GM19351 (cell line): ENCODE results near the gene KRT20.
"Not testable (repeated sequence)": the region's sequence is repeated elsewhere in the genome, so short reads cannot be mapped to it uniquely, and the experiment has no call there.

Experiments used
- ATAC-seq: cut with Tn5 transposase; IDR thresholded peaks from one replicate; pipeline ENCODE4 v1.9.1; 2021; ENCODE audit warnings: mild to moderate bottlenecking, moderate library complexity; ENCODE audit not compliant: unreplicated experiment

The KRT20 gene

GRCh38 chr17:40900809-40901356, 15.8 kb upstream of the KRT20 start:
- no peak for ATAC-seq

- no peak for ATAC-seq
Measured at GRCh38 chr17:40896916-40897455, 11.9 kb upstream of the KRT20 start.

GRCh38 chr17:40895106-40895730, 10.2 kb upstream of the KRT20 start:
- no peak for ATAC-seq

GRCh38 chr17:40888196-40888720, 3.2 kb upstream of the KRT20 start:
- ATAC-seq = no peak

DNA sequence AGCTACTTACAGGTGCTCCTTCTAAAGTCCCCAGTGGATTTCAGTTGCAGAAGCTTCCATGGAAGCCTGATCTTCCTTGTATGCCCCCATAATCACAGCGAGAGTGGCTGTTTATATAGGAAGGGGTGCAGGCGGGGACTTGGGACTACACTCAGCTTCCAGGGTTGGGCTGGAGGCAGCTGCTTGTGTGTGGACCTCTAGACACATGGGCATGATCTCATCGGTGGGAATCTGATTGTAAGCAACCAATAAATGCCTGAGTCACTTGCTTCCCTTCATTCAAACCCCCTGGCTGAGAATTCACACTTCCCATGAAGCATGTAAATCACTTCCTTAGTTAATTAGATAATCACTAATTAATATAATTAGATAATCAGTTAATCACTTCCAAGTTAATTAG, 1.0 kb upstream of the KRT20 start:
- ATAC-seq = no peak

- ATAC-seq = no peak
Measured at GRCh38 chr17:40883626-40884334, 1.3 kb downstream of the KRT20 start.

DNA sequence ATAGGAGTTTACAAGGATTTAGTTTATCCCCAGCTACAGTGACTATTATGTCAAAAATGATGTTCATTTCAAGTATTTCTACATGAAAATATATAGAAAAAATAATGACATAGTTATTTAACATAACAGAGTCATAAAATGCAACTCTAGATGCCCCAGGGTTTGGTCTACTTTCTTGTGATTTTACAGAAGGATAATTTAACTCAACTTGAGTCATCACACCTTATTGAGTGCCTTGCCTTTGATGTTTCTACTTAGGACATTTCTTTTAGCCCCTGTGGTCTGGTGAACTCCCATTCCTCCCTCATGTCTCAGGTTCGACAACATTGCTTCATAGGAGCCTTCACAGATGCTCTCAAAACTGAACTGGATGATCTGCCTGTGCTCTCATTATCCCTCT, 2.0 kb downstream of the KRT20 start:
- ATAC-seq = no peak

GRCh38 chr17:40879026-40879425, 6.0 kb downstream of the KRT20 start:
- ATAC-seq = no peak

DNA sequence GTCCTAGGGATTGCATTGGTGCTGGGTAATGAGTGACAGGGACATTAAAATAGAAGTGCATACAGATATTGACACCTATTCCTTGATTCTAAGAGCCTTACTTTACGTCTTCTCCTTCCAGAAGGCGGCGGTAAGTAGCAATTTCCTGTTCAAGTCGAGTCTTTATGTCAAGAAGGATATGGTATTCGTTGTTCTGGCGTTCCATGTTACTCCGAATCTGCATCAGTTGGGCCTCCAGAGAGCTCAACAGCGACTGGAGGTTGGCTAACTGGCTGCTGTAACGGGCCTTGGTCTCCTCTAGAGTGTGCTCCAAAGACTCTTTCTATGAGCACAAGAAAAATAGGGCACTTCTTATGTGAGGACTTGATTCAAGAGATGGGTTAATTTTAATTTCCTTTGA, 7.0 kb downstream of the KRT20 start:
- ATAC-seq = no peak

GRCh38 chr17:40873801-40874200, 11.2 kb downstream of the KRT20 start:
- ATAC-seq = no peak

- no peak for ATAC-seq
Measured at GRCh38 chr17:40873255-40873654, 11.8 kb downstream of the KRT20 start.

DNA sequence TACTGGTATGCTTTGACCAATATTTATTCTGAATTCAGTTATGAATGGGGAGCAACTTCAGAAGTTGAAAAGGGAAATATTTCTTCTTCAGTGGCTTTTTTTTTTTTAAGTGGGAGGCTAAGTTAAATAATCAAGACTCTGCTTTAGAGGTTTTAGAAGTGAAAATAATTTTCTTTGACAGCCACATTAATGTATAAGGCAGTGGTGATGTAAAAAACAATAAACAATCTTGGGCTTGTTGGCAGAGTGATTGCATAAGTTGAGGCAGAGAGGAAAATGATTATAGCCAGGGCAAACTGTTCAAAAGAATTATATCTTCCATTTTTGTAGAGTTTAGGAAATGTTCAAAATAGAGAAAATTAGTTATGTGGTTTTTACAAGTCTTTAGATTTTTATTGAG, 12.6 kb downstream of the KRT20 start:
- no peak for ATAC-seq

GRCh38 chr17:40871316-40871715, 13.7 kb downstream of the KRT20 start:
- no peak for ATAC-seq

DNA sequence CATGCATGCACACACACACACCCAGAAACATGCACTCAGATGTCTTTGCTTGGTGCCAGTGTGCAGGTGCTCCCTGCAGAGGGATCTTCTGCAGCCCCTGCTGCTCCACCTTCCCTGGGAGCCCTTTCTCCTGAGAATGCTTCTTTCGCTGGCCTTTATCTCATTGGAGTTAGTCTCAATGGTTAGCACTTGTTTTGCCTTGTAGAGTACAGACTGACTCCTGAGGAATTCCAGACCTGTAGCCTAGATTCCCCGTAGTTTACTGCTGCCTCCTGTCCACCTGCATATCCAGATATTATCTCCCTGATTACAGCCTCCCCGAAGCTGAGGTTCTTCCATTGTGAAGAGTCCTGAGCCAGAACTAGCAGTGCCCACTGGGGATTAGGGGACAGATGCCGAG, 14.9 kb downstream of the KRT20 start:
- ATAC-seq = no peak

DNA sequence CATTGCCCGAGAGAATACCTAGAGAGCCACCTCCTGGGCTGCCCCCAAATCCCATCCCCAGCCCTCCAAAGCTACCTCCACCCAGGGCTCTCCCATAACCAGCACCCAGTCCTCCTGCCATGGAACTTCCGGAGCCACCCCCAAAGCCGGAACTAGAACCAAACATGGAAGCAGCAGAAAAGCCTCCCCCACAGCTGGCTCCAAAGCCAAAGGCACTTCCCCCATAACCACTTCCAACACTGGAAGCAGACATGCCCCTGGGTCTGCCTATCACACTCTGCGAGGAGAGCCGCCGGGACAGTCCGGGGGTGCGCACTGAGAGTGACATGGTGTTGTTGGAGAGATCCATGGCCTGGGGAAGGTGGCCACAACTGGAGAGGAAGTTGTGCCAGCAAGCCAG, 18.2 kb downstream of the KRT20 start, which contains the start of gene KRT12:
Gene KRT12 (minus strand): TSS at position 386 of the 400 bp plus-strand sequence. CDS start 37 bp downstream, at position 349.
- no peak for ATAC-seq

DNA sequence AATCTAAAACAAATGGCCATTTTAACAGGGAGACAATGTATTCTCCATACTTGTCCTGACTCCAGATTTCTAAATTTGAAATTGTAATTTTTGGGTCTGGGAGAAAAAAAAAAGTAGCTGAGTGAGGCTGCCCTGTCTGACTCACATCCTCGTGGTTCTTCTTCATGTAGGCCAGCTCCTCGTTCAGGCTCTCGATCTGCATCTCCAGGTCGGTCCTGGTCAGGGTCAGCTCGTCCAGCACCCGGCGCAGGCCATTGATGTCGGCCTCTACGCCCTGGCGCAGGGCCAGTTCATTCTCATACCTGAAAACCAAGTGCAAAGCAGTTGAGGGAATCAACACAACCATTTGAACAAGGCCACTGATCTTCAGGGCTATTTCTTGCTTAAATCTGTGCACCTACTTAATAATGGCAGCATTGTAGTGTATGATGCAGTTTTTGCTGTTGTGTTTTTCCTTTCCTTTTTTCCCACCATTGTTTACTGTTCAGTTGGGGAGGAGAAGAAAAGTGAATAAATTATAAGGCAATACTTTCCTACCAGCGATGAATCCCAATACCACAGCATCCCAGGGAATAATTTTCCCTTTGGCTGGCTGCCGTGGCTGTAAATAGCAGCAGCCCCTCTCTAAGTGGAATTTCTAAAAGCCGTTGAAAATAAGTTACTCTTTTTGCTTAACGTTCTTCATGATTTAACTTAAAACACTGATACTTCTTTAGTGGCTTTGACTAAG, 20.2 kb downstream of the KRT20 start:
- ATAC-seq = no peak

DNA sequence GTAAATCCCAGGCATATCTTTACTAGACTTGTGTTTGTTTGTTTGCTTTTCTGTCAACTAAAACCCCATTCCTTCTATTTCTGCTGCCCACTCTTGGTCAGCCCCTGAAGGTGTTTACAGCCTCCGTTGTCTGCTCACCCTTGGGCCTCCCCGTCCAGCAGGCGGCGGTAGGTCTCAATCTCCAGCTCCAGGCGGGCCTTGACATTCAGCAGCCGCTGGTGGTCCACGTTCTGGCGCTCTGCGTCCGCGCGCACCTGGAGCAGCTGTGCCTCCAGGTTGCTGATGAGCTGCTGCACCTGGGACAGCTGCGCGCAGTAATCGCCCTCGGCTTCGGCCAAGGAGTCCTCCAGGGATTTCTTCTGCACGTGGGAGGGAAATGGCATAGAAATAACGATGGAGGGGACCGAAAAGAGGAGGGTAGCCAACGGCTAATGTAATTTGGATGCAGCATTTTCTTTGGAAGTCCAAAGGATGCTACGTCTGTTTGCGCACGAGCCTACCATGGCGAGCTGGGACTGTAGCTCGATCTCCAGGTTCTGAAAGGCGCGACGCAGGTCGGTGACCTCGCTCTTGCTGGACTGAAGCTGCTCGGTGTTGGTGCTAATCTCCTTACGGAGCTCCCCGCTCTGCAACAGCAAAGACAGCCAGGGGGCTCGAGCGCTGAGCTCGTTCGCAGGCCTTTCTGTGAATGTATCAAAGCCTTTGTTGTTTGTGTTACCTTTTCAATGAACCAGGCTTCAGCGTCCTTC, 21.9 kb downstream of the KRT20 start:
- ATAC-seq = no peak

- no peak for ATAC-seq
Measured at GRCh38 chr17:40859536-40859935, 25.5 kb downstream of the KRT20 start.

DNA sequence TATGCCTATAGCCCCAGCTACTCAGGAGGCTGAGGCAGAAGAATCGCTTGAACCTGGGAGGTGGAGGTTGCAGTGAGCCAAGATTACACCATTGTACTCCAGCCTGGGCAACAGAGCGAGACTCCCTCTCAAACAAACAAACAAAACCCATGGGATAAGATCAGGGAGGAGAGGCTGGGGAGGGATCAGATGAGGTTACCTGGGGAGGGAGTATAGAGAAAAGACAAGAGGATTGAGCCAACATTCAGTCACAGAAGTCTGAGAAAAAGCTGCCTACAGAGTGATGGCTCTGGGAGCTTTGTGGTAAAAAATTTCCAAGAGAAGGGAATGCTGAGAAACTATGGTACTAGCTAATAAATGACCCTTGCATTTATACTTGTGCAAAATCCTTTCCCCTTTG, 26.4 kb downstream of the KRT20 start:
- not testable (repeated sequence) for ATAC-seq

- no peak for ATAC-seq
Measured at GRCh38 chr17:40857535-40857934, 27.5 kb downstream of the KRT20 start.
